Astrocyte (in vitro differentiated cells and primary cell): ENCODE results near the gene ACTC1. TPM values are rescaled to one million over a fixed set of nuclear protein-coding genes. Genes with fewer than 3 reads are reported as not detected.

Experiments
- DNase-seq: peaks from one replicate; pipeline ENCODE4 v3.0.0-alpha.2; 2010; ENCODE audit warnings: low read depth
- FAIRE-seq: peaks from 2 replicates; lab custom pipeline; 2011; peaks lifted over from hg19 to GRCh38; lab: Jason Lieb, UNC
- H2AFZ ChIP-seq: 2 replicates; pipeline ENCODE4 v1.6.0; 2012; ENCODE audit warnings: low read depth, low read length, inconsistent platforms
- H3K27ac ChIP-seq: 2 replicates; pipeline ENCODE4 v1.5.1; 2011; ENCODE audit warnings: low read depth, low read length, inconsistent platforms
- H3K27me3 ChIP-seq: 2 replicates; pipeline ENCODE4 v1.6.0; 2011; ENCODE audit warnings: low read length, inconsistent platforms; ENCODE audit not compliant: insufficient read depth
- H3K36me3 ChIP-seq: 2 replicates; pipeline ENCODE4 v1.5.1; 2011; ENCODE audit warnings: low read length, inconsistent platforms; ENCODE audit not compliant: insufficient read depth
- H3K4me1 ChIP-seq: 2 replicates; pipeline ENCODE4 v1.5.1; 2011; ENCODE audit warnings: low read length, inconsistent platforms; ENCODE audit not compliant: insufficient read depth
- H3K4me2 ChIP-seq: 2 replicates; pipeline ENCODE4 v1.6.0; 2012; ENCODE audit warnings: low read length, inconsistent platforms
- H3K4me3 ChIP-seq: 2 replicates; pipeline ENCODE4 v1.5.1; 2011; ENCODE audit warnings: low read depth, mild to moderate bottlenecking, low read length, inconsistent platforms; ENCODE audit not compliant: insufficient read depth
- H3K79me2 ChIP-seq: 2 replicates; pipeline ENCODE4 v1.6.0; 2012; ENCODE audit warnings: mild to moderate bottlenecking, low read length, inconsistent platforms; ENCODE audit not compliant: insufficient read depth
- H3K9ac ChIP-seq: 2 replicates; pipeline ENCODE4 v1.6.0; 2012; ENCODE audit warnings: mild to moderate bottlenecking, low read length, inconsistent platforms
- H3K9me3 ChIP-seq: 2 replicates; pipeline ENCODE4 v1.5.1; 2012; ENCODE audit warnings: low read depth, mild to moderate bottlenecking, low read length, inconsistent platforms; ENCODE audit not compliant: insufficient read depth
- H4K20me1 ChIP-seq: 2 replicates; pipeline ENCODE4 v1.6.0; 2012; ENCODE audit warnings: low read length, inconsistent platforms; ENCODE audit not compliant: insufficient read depth
- H3K27ac Mint-ChIP-seq: one replicate; pipeline ENCODE4 v1.8.0; 2021; ENCODE audit warnings: mild to moderate bottlenecking, mixed read lengths; ENCODE audit not compliant: unreplicated experiment
- H3K27me3 Mint-ChIP-seq: one replicate; pipeline ENCODE4 v1.8.0; 2021; ENCODE audit warnings: low read depth, mixed read lengths; ENCODE audit not compliant: unreplicated experiment
- H3K36me3 Mint-ChIP-seq: one replicate; pipeline ENCODE4 v1.8.0; 2021; ENCODE audit warnings: low read depth, mixed read lengths; ENCODE audit not compliant: unreplicated experiment
- H3K4me1 Mint-ChIP-seq: one replicate; pipeline ENCODE4 v1.8.0; 2021; ENCODE audit warnings: low read depth, mixed read lengths; ENCODE audit not compliant: unreplicated experiment
- H3K4me3 Mint-ChIP-seq: one replicate; pipeline ENCODE4 v1.8.0; 2021; ENCODE audit warnings: mild to moderate bottlenecking, moderate library complexity, mixed read lengths; ENCODE audit not compliant: unreplicated experiment
- H3K9me3 Mint-ChIP-seq: one replicate; pipeline ENCODE4 v1.8.0; 2021; ENCODE audit warnings: mild to moderate bottlenecking, mixed read lengths; ENCODE audit not compliant: unreplicated experiment
- CTCF ChIP-seq: IDR thresholded peaks from 2 replicates; pipeline ENCODE4 v1.5.1; 2011; ENCODE audit warnings: low read depth, mild to moderate bottlenecking, inconsistent platforms, low read length, moderate library complexity; ENCODE audit not compliant: insufficient read depth
- EZH2 ChIP-seq: IDR thresholded peaks from 2 replicates; pipeline ENCODE4 v1.6.1; 2012; ENCODE audit warnings: mild to moderate bottlenecking, low read length, inconsistent platforms; ENCODE audit not compliant: insufficient read depth
- total RNA-seq: library from RNA; stranded (reverse); gene quantifications from 2 replicates; pipeline ENCODE4 v1.2.1, GENCODE V29; 2021

The ACTC1 gene
- total RNA-seq, 1 donor from 2014 or later = 942 TPM

- Histone ChIP-seq H3K9ac (no peak within 1 kb of the TSS), H3K36me3 (no peaks in the 10 kb centered on the region), H3K4me2 (peak within 1 kb of the TSS; percentile 57), H3K27ac (no peak within 1 kb of the TSS), H2AFZ (no peak within 1 kb of the TSS), H3K79me2 (no peaks in the 10 kb centered on the region), H4K20me1 (no peaks in the 10 kb centered on the region), H3K27me3 (peaks cover 42% of the 10 kb centered on the region), H3K9me3 (no peaks in the 10 kb centered on the region), H3K4me3 (no peak within 1 kb of the TSS), H3K4me1 (no peaks in the 10 kb centered on the region)
- H3K4me3 Mint-ChIP-seq = peak within 1 kb of the TSS; percentile 69
- no peaks in the 10 kb centered on the region for H3K36me3 Mint-ChIP-seq
- no peak within 1 kb of the TSS for H3K27ac Mint-ChIP-seq
- no peaks in the 10 kb centered on the region for H3K9me3 Mint-ChIP-seq
- no peak for TF ChIP-seq CTCF
- TF ChIP-seq EZH2 = peak; percentile 95
- DNase-seq (no peak), FAIRE-seq (no peak)
- no peaks in the 10 kb centered on the region for H3K4me1 Mint-ChIP-seq
- H3K27me3 Mint-ChIP-seq = peaks cover 55% of the 10 kb centered on the region
These were observed 40.5 kb downstream of the ACTC1 start, which contains the start of gene GJD2 for GRCh38 chr15:34754674-34755418. GJD2 (minus strand) TSS chr15:34754998; CDS start chr15:34754488, 510 bp downstream.

- H3K9ac ChIP-seq = no peak overlapping the region
- H3K9me3 ChIP-seq = no peaks in the 10 kb centered on the region
- DNase-seq (no peak), FAIRE-seq (no peak)
- no peaks in the 10 kb centered on the region for H3K36me3 Mint-ChIP-seq
- peak overlapping the region; percentile 69 for H3K4me3 Mint-ChIP-seq
- no peak overlapping the region for H3K27ac ChIP-seq
- peaks cover 42% of the 10 kb centered on the region for H3K27me3 ChIP-seq
- TF ChIP-seq CTCF (no peak), EZH2 (no peak)
- no peak overlapping the region for H3K27ac Mint-ChIP-seq
- no peaks in the 10 kb centered on the region for H3K36me3 ChIP-seq
- H4K20me1 ChIP-seq = no peaks in the 10 kb centered on the region
- H3K4me1 Mint-ChIP-seq = no peaks in the 10 kb centered on the region
- no peaks in the 10 kb centered on the region for H3K79me2 ChIP-seq
- peaks cover 49% of the 10 kb centered on the region for H3K27me3 Mint-ChIP-seq
- H3K4me3 ChIP-seq = no peak overlapping the region
- no peaks in the 10 kb centered on the region for H3K4me1 ChIP-seq
- H2AFZ ChIP-seq = no peak overlapping the region
- no peaks in the 10 kb centered on the region for H3K9me3 Mint-ChIP-seq
- peak overlapping the region; percentile 57 for H3K4me2 ChIP-seq
These were observed 41.2 kb downstream of the ACTC1 start for GRCh38 chr15:34754171-34754601.
